AG10803 (cell line): ENCODE measurements around the gene LRRC30.

Experiments used
- DNase-seq: peaks from one replicate; pipeline ENCODE4 v3.0.0; 2010; ENCODE audit warnings: low read depth
- H3K4me3 ChIP-seq: 2 replicates; pipeline ENCODE4 v1.5.1; 2011; ENCODE audit warnings: mild to moderate bottlenecking, low read length, control low read depth
- TF ChIP-seq, protein P1 (sequence below): conservative IDR thresholded peaks from 2 replicates; pipeline ENCODE4 v1.5.1; 2011; ENCODE audit warnings: mild to moderate bottlenecking, low read length, control low read depth, inconsistent platforms

Gene LRRC30

DNA sequence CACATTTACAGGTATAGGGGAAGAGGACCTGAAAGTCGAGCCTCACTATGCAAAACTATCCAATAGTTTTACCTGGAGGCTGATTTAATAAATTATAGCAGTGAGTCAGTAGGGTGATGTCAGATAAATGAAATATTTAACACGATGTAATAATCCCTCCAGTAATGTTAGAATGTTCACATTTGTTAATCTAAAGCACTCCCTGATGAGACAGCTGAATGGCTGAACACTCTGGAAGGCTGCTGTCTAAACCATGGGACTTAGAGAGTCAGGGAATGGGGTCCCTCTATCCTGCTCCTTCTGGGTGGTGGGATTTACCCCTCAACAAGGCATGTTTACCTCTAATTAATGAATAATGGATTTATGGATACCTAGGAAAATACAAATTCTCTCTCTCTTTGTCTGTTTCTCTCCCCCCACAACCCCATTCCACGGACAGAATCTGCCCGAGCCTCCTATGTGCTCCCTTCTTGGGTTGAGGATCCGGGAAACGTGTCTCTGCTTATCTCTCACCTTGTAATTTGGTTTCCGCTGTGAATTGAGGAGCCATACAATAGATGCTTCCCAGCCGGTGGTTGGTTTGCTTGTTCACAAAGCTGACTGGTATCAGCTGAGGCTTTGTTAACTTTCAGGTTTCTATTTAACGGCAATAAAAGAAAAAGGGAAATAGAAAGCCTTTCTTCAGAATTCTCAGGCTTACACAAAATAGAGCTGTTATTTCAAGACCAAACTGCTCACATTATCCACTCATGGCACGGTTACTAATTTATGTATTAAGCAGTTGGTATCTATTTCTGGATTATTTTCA lies 25.9 kb downstream of the LRRC30 start:
- TF ChIP-seq, protein P1, sequence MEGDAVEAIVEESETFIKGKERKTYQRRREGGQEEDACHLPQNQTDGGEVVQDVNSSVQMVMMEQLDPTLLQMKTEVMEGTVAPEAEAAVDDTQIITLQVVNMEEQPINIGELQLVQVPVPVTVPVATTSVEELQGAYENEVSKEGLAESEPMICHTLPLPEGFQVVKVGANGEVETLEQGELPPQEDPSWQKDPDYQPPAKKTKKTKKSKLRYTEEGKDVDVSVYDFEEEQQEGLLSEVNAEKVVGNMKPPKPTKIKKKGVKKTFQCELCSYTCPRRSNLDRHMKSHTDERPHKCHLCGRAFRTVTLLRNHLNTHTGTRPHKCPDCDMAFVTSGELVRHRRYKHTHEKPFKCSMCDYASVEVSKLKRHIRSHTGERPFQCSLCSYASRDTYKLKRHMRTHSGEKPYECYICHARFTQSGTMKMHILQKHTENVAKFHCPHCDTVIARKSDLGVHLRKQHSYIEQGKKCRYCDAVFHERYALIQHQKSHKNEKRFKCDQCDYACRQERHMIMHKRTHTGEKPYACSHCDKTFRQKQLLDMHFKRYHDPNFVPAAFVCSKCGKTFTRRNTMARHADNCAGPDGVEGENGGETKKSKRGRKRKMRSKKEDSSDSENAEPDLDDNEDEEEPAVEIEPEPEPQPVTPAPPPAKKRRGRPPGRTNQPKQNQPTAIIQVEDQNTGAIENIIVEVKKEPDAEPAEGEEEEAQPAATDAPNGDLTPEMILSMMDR = no peak
- no peak for DNase-seq

DNA sequence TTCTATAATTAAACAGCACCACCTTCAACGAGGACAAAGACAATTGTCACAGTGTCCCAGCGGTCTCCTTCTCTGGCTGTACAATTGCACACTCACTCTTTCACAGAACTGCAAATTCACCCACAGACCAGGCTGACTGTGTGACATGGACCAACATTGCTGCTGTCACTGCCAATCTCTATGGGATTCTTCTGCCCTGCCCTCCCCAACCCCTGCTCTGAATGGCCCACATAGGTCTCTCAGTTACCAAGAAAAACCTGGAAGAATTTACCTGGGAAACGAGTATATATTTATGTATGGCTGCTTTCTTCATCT lies 26.5 kb downstream of the LRRC30 start:
- TF ChIP-seq, protein P1 = no peak
- no peak for DNase-seq
- no peak overlapping the region for H3K4me3 ChIP-seq

More for the DNA sequence above, 25.9 kb downstream of the LRRC30 start:
- H3K4me3 ChIP-seq = no peak overlapping the region

DNA sequence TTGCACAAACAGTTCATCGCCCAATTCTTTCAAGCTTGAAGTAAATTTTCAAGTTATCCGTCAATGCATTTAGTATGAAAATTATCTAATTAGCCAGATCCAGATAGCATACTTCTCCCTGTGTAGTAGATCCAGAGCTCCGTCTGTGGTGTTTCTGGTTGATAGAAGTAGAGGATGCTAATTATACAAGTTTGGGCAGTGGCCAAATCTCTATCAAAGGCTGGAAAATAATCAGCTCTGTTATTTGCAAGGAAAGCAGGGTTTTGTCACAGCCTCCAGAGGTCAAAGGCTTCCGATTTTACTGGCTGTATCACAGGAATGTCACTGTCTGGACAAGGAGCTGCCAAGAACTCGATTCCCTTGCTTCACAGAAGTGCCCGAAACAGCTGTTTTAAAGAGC lies 28.6 kb downstream of the LRRC30 start:
- TF ChIP-seq, protein P1 = no peak
- no peak for DNase-seq
- no peak overlapping the region for H3K4me3 ChIP-seq

DNA sequence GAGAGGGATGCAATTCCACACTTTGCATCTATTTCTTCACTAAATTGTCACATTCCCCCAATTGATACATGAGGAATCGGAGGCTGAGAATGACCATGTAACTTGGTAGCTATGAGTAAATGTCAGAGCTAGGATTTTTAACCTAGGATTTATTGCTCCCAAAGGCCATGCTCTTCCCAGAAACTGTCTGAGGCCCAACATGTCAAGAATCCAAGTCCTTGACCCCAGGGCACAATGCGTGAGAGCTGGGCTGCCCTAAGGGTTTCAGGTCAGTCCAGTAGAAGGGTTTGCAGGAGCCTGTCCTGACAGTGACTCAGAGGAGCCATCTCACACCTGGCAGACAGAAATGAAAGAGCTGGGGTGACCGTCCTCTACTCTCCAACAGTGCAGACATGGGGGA lies 30.3 kb downstream of the LRRC30 start:
- TF ChIP-seq, protein P1 = no peak
- DNase-seq = no peak
- H3K4me3 ChIP-seq = no peak overlapping the region

DNA sequence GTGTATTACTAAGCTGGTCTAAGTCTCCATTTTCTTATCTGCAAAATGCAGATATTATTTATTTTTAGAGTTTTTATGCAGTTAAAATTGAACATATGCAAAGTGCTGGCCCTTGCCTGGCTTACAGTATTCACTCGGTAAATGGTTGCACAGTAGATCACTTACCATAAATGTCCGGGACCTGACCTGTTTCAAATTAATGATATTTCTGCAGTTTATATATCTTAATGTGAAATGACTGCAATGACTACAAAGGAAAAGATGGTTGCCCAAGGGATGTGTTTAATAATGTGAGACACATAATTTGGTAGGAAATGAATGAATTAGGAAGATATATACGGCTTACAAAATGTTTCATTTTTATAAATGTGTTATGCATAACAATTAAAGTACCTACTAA lies 37.1 kb downstream of the LRRC30 start:
- no peak for DNase-seq
- TF ChIP-seq, protein P1 = no peak
- no peak overlapping the region for H3K4me3 ChIP-seq

DNA sequence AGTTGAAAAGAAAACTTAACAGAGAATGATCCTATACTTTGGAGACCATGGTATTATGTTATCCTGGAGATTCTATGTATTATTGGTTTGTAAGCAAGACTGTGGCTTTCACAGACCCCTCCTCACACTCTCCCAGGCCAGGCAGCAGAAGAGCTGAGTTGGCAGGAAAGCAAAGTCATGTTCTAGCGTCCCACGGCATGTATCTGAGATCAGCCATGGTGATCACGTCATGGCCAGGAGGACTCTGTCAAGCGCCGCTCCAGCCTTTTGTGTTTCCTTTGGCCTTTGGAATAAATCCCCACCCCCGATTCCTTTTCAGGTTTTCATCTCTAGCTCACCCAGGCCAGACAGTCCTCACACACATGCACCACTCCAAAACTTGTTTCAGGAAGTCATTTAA lies 39.1 kb downstream of the LRRC30 start:
- no peak for DNase-seq
- TF ChIP-seq, protein P1 = no peak
- H3K4me3 ChIP-seq = no peak overlapping the region

DNA sequence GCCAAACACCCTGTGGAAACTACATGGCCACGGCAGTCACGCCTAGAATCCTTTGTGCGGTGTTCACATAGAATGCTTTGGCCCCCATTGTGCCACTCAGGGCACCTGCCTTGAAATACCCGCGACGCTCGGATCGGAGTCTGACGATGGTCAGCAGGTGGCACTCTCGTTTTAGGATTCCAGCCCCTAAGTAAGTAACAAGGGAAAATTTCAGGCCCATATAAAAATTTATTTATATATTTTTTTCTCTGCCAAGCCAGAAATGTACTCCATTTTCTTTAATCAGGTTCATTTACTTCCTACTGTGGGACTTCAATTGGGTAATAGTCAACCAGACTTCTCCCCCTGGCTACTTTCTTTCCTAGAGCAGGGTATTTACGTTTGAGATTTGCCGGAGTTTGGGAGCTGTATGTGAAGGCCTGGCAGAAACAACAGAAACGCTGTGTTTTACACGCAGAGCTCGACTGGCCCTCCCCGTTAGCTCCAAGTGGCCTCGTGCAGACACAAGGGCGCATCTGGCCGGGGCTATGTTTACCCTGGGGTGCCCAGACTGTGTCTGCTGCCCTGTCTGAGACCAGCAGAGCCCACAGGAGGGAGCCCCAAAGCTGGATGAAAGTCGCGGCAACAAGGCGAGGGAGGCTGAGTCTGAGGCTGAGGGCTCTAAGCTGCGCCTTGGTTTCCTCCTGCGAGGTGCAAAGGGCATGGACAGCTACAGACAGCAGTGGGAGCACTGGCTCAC lies 41.6 kb downstream of the LRRC30 start:
- TF ChIP-seq, protein P1 = peak; percentile 69
- peak; percentile 75 for DNase-seq
- no peak overlapping the region for H3K4me3 ChIP-seq
